GM23338 (cell line): ENCODE measurements around the gene NR3C1. TPM values are rescaled to one million over a fixed set of nuclear protein-coding genes. Genes with fewer than 3 reads are reported as not detected.

Source experiments
- ATAC-seq: fragments of 200-7000 bp; cut with Tn5 transposase; 3 replicates; pipeline ENCODE4 v1.9.1; 2020
- DNase-seq: peaks from one replicate; pipeline ENCODE4 v3.0.0-alpha.2; 2015; ENCODE audit warnings: low spot score
- H2AFZ ChIP-seq: fragments of 200-600 bp; sonication (generic); 2 replicates; pipeline ENCODE4 v1.8.0; 2016; ENCODE audit warnings: antibody characterized with exemption, mild to moderate bottlenecking, moderate library complexity
- H3F3A ChIP-seq: fragments of 200-600 bp; sonication (generic); replicated peaks from 2 replicates; pipeline ENCODE4 v1.8.0; 2017; ENCODE audit warnings: antibody characterized with exemption, mixed run types, low read depth
- H3K27ac ChIP-seq: fragments of 200-600 bp; sonication (generic); 2 replicates; pipeline ENCODE4 v1.6.1; 2016; ENCODE audit warnings: low read depth
- H3K27me3 ChIP-seq: fragments of 200-600 bp; sonication (generic); 2 replicates; pipeline ENCODE4 v1.8.0; 2016; ENCODE audit warnings: mild to moderate bottlenecking, mixed run types, moderate library complexity; ENCODE audit not compliant: insufficient read depth
- H3K36me3 ChIP-seq: fragments of 200-600 bp; sonication (generic); 2 replicates; pipeline ENCODE4 v1.8.0; 2016; ENCODE audit warnings: mild to moderate bottlenecking; ENCODE audit not compliant: insufficient read depth
- H3K4me1 ChIP-seq: fragments of 200-600 bp; sonication (generic); 2 replicates; pipeline ENCODE4 v1.8.0; 2016; ENCODE audit warnings: mild to moderate bottlenecking, moderate library complexity; ENCODE audit not compliant: insufficient read depth
- H3K4me2 ChIP-seq: fragments of 200-600 bp; sonication (generic); 2 replicates; pipeline ENCODE4 v1.7.1; 2017; ENCODE audit warnings: mixed run types
- H3K4me3 ChIP-seq: fragments of 200-600 bp; sonication (generic); 2 replicates; pipeline ENCODE4 v1.6.1; 2016; ENCODE audit warnings: mixed run types
- H3K79me2 ChIP-seq: fragments of 200-600 bp; sonication (generic); replicated peaks from 2 replicates; pipeline ENCODE4 v1.8.0; 2017; ENCODE audit warnings: mild to moderate bottlenecking; ENCODE audit not compliant: insufficient read depth
- H3K9me2 ChIP-seq: fragments of 200-600 bp; sonication (generic); 2 replicates; pipeline ENCODE4 v1.8.0; 2017; ENCODE audit not compliant: insufficient read depth
- H4K20me1 ChIP-seq: fragments of 200-600 bp; sonication (generic); replicated peaks from 2 replicates; pipeline ENCODE4 v1.8.0; 2017; ENCODE audit warnings: mild to moderate bottlenecking; ENCODE audit not compliant: insufficient read depth
- H3K27ac Mint-ChIP-seq: 2 replicates; pipeline ENCODE4 v1.8.0; 2020; ENCODE audit warnings: inconsistent platforms, mild to moderate bottlenecking, moderate library complexity, mixed read lengths
- H3K27me3 Mint-ChIP-seq: 3 replicates; pipeline ENCODE4 v1.8.0; 2022; ENCODE audit warnings: low read depth, mild to moderate bottlenecking, moderate library complexity, mixed read lengths, inconsistent platforms; ENCODE audit not compliant: insufficient read depth, poor library complexity
- H3K36me3 Mint-ChIP-seq: 3 replicates; pipeline ENCODE4 v1.8.0; 2021; ENCODE audit warnings: low read depth, mild to moderate bottlenecking, inconsistent platforms, moderate library complexity, mixed read lengths
- H3K4me1 Mint-ChIP-seq: 3 replicates; pipeline ENCODE4 v1.8.0; 2020; ENCODE audit warnings: mild to moderate bottlenecking, inconsistent platforms, mixed read lengths
- H3K4me3 Mint-ChIP-seq: 3 replicates; pipeline ENCODE4 v1.8.0; 2021; ENCODE audit warnings: moderate library complexity, mild to moderate bottlenecking, inconsistent platforms, mixed read lengths
- H3K9me3 Mint-ChIP-seq: 3 replicates; pipeline ENCODE4 v1.8.0; 2020; ENCODE audit warnings: moderate library complexity, mild to moderate bottlenecking, inconsistent platforms, mixed read lengths
- CREB1 ChIP-seq: fragments of 250-450 bp; sonication (Bioruptor Pico); IDR thresholded peaks from 2 replicates; pipeline ENCODE4 v1.5.0; 2020; ENCODE audit warnings: low read depth, mild to moderate bottlenecking, moderate library complexity
- EZH2 ChIP-seq: fragments of 200-600 bp; sonication (generic); IDR thresholded peaks from one replicate; pipeline ENCODE4 v1.8.0; 2017; ENCODE audit warnings: antibody characterized with exemption, mild to moderate bottlenecking, low read depth; ENCODE audit not compliant: unreplicated experiment
- EZH2phosphoT487 ChIP-seq: fragments of 200-600 bp; sonication (generic); IDR thresholded peaks from one replicate; pipeline ENCODE4 v1.8.1; 2018; ENCODE audit warnings: antibody characterized with exemption; ENCODE audit not compliant: unreplicated experiment
- JUNB ChIP-seq: IDR thresholded peaks from one replicate; pipeline ENCODE4 v1.6.1; 2016; ENCODE audit warnings: antibody characterized with exemption; ENCODE audit not compliant: unreplicated experiment
- NANOG ChIP-seq: IDR thresholded peaks from 2 replicates; pipeline ENCODE4 v1.6.1; 2016; ENCODE audit warnings: antibody characterized with exemption, borderline replicate concordance
- POLR2AphosphoS5 ChIP-seq: IDR thresholded peaks from 2 replicates; pipeline ENCODE4 v1.6.1; 2016; ENCODE audit warnings: antibody characterized with exemption, low read depth
- STAT1 ChIP-seq: IDR thresholded peaks from one replicate; pipeline ENCODE4 v1.6.1; 2016; ENCODE audit warnings: antibody characterized with exemption; ENCODE audit not compliant: unreplicated experiment
- ZNF114 ChIP-seq: fragments of 250-450 bp; sonication (Bioruptor Pico); IDR thresholded peaks from 2 replicates; pipeline ENCODE4 v1.5.0; 2020; ENCODE audit warnings: mild to moderate bottlenecking, moderate library complexity
- ZNF331 ChIP-seq: fragments of 250-450 bp; sonication (Bioruptor Pico); IDR thresholded peaks from 2 replicates; pipeline ENCODE4 v1.5.0; 2020; ENCODE audit warnings: low read depth, mild to moderate bottlenecking, moderate library complexity
- polyA plus RNA-seq: library from polyadenylated mRNA; unstranded; fragments of >200 nt; fragmentation: Nextera tagmentation; extraction: Ambion mirVana; gene quantifications from 2 replicates; pipeline ENCODE4 v1.2.1, GENCODE V29; 2016
- total RNA-seq: library from RNA; depleted of rRNA; stranded (reverse); fragments of >200 nt; shearing (Covaris generic); gene quantifications from 2 replicates; pipeline ENCODE4 v1.2.3, GENCODE V29; 2014
- TF ChIP-seq, protein P1 (sequence below), 2 experiments: fragments of 200-600 bp in 1 of 2; sonication (generic) in 1 of 2; conservative IDR thresholded peaks; 2 replicates each; pipeline versions ENCODE4 v1.5.1 to v1.6.1; 2016 to 2017; ENCODE audit warnings: antibody characterized with exemption in 2 of 2, low read depth in 2 of 2, mild to moderate bottlenecking in 2 of 2, moderate library complexity in 1 of 2
- TF ChIP-seq, protein P2 (sequence below): fragments of 250-450 bp; sonication (Bioruptor Pico); IDR thresholded peaks from 2 replicates; pipeline ENCODE4 v1.5.0; 2020; ENCODE audit warnings: mild to moderate bottlenecking, moderate library complexity
- TF ChIP-seq, protein P3 (sequence below): IDR thresholded peaks from 2 replicates; pipeline ENCODE4 v1.6.1; 2016; ENCODE audit warnings: antibody characterized with exemption
- TF ChIP-seq, protein P4 (sequence below): IDR thresholded peaks from one replicate; pipeline ENCODE4 v1.6.1; 2018; ENCODE audit warnings: antibody characterized with exemption; ENCODE audit not compliant: unreplicated experiment

NR3C1 gene
- total and polyA plus RNA-seq, 2 experiments from 2014 or later, result 1.2 to 4.6 TPM

DNA sequence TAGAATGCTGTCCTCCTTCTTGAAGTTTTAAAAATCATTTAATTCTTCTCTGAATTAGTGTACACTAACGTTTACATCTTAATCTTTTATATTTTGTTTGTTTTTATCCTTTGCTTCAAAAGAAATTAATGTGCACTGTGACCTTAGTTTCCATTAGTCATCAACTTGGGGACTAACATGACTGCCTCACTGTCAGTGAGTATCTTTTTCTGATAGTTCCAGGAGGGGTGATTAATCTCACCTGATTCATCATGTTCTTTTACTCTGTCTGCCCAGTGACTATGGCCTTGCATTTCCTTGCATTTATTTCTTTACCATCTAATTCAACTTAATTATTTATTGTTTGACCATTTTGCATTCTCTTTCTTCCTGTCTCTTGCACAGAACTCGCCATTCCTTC is 33.4 kb upstream of the NR3C1 start:
- TF ChIP-seq, protein P1, sequence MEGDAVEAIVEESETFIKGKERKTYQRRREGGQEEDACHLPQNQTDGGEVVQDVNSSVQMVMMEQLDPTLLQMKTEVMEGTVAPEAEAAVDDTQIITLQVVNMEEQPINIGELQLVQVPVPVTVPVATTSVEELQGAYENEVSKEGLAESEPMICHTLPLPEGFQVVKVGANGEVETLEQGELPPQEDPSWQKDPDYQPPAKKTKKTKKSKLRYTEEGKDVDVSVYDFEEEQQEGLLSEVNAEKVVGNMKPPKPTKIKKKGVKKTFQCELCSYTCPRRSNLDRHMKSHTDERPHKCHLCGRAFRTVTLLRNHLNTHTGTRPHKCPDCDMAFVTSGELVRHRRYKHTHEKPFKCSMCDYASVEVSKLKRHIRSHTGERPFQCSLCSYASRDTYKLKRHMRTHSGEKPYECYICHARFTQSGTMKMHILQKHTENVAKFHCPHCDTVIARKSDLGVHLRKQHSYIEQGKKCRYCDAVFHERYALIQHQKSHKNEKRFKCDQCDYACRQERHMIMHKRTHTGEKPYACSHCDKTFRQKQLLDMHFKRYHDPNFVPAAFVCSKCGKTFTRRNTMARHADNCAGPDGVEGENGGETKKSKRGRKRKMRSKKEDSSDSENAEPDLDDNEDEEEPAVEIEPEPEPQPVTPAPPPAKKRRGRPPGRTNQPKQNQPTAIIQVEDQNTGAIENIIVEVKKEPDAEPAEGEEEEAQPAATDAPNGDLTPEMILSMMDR (conservative IDR thresholded peaks at IDR 0.05; ENCODE audit: low read depth in 2 of 2), result no peak
- no peak for TF ChIP-seq CREB1
- TF ChIP-seq, protein P2, sequence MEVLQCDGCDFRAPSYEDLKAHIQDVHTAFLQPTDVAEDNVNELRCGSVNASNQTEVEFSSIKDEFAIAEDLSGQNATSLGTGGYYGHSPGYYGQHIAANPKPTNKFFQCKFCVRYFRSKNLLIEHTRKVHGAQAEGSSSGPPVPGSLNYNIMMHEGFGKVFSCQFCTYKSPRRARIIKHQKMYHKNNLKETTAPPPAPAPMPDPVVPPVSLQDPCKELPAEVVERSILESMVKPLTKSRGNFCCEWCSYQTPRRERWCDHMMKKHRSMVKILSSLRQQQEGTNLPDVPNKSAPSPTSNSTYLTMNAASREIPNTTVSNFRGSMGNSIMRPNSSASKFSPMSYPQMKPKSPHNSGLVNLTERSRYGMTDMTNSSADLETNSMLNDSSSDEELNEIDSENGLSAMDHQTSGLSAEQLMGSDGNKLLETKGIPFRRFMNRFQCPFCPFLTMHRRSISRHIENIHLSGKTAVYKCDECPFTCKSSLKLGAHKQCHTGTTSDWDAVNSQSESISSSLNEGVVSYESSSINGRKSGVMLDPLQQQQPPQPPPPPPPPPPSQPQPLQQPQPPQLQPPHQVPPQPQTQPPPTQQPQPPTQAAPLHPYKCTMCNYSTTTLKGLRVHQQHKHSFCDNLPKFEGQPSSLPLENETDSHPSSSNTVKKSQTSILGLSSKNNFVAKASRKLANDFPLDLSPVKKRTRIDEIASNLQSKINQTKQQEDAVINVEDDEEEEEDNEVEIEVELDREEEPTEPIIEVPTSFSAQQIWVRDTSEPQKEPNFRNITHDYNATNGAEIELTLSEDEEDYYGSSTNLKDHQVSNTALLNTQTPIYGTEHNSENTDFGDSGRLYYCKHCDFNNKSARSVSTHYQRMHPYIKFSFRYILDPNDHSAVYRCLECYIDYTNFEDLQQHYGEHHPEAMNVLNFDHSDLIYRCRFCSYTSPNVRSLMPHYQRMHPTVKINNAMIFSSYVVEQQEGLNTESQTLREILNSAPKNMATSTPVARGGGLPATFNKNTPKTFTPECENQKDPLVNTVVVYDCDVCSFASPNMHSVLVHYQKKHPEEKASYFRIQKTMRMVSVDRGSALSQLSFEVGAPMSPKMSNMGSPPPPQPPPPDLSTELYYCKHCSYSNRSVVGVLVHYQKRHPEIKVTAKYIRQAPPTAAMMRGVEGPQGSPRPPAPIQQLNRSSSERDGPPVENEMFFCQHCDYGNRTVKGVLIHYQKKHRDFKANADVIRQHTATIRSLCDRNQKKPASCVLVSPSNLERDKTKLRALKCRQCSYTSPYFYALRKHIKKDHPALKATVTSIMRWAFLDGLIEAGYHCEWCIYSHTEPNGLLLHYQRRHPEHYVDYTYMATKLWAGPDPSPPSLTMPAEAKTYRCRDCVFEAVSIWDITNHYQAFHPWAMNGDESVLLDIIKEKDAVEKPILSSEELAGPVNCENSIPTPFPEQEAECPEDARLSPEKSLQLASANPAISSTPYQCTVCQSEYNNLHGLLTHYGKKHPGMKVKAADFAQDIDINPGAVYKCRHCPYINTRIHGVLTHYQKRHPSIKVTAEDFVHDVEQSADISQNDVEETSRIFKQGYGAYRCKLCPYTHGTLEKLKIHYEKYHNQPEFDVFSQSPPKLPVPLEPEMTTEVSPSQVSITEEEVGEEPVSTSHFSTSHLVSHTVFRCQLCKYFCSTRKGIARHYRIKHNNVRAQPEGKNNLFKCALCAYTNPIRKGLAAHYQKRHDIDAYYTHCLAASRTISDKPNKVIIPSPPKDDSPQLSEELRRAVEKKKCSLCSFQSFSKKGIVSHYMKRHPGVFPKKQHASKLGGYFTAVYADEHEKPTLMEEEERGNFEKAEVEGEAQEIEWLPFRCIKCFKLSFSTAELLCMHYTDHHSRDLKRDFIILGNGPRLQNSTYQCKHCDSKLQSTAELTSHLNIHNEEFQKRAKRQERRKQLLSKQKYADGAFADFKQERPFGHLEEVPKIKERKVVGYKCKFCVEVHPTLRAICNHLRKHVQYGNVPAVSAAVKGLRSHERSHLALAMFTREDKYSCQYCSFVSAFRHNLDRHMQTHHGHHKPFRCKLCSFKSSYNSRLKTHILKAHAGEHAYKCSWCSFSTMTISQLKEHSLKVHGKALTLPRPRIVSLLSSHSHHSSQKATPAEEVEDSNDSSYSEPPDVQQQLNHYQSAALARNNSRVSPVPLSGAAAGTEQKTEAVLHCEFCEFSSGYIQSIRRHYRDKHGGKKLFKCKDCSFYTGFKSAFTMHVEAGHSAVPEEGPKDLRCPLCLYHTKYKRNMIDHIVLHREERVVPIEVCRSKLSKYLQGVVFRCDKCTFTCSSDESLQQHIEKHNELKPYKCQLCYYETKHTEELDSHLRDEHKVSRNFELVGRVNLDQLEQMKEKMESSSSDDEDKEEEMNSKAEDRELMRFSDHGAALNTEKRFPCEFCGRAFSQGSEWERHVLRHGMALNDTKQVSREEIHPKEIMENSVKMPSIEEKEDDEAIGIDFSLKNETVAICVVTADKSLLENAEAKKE (CRISPR knock-in tag), result no peak
- TF ChIP-seq ZNF331, result no peak
- TF ChIP-seq, protein P3, sequence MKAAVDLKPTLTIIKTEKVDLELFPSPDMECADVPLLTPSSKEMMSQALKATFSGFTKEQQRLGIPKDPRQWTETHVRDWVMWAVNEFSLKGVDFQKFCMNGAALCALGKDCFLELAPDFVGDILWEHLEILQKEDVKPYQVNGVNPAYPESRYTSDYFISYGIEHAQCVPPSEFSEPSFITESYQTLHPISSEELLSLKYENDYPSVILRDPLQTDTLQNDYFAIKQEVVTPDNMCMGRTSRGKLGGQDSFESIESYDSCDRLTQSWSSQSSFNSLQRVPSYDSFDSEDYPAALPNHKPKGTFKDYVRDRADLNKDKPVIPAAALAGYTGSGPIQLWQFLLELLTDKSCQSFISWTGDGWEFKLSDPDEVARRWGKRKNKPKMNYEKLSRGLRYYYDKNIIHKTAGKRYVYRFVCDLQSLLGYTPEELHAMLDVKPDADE, result no peak
- TF ChIP-seq POLR2AphosphoS5, result no peak
- no peak for TF ChIP-seq STAT1
- no peak for TF ChIP-seq JUNB
- no peak for TF ChIP-seq ZNF114 (CRISPR knock-in tag)
- TF ChIP-seq, protein P4, sequence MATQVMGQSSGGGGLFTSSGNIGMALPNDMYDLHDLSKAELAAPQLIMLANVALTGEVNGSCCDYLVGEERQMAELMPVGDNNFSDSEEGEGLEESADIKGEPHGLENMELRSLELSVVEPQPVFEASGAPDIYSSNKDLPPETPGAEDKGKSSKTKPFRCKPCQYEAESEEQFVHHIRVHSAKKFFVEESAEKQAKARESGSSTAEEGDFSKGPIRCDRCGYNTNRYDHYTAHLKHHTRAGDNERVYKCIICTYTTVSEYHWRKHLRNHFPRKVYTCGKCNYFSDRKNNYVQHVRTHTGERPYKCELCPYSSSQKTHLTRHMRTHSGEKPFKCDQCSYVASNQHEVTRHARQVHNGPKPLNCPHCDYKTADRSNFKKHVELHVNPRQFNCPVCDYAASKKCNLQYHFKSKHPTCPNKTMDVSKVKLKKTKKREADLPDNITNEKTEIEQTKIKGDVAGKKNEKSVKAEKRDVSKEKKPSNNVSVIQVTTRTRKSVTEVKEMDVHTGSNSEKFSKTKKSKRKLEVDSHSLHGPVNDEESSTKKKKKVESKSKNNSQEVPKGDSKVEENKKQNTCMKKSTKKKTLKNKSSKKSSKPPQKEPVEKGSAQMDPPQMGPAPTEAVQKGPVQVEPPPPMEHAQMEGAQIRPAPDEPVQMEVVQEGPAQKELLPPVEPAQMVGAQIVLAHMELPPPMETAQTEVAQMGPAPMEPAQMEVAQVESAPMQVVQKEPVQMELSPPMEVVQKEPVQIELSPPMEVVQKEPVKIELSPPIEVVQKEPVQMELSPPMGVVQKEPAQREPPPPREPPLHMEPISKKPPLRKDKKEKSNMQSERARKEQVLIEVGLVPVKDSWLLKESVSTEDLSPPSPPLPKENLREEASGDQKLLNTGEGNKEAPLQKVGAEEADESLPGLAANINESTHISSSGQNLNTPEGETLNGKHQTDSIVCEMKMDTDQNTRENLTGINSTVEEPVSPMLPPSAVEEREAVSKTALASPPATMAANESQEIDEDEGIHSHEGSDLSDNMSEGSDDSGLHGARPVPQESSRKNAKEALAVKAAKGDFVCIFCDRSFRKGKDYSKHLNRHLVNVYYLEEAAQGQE, result no peak
- TF ChIP-seq EZH2phosphoT487, result no peak
- no peak for TF ChIP-seq EZH2
- no peak for TF ChIP-seq NANOG
- Histone ChIP-seq H3K9me2 (no peaks in the 10 kb centered on the region), H3F3A (no peaks in the 10 kb centered on the region), H3K79me2 (no peaks in the 10 kb centered on the region), H3K36me3 (no peaks in the 10 kb centered on the region), H4K20me1 (no peaks in the 10 kb centered on the region), H3K27ac (no peak overlapping the region), H3K27me3 (no peaks in the 10 kb centered on the region), H2AFZ (no peak overlapping the region), H3K4me1 (peaks cover 14% of the 10 kb centered on the region), H3K4me2 (no peak overlapping the region), H3K4me3 (no peak overlapping the region)
- Mint-ChIP-seq H3K9me3 (no peaks in the 10 kb centered on the region), H3K36me3 (no peaks in the 10 kb centered on the region), H3K27me3 (no peaks in the 10 kb centered on the region), H3K4me1 (peaks cover 17% of the 10 kb centered on the region), H3K27ac (no peak overlapping the region), H3K4me3 (no peak overlapping the region)
- DNase-seq (no peak), ATAC-seq (no peak)
